HG02981 (cell line): ENCODE measurements around the gene LIPN.

Source experiments
- ATAC-seq: cut with Tn5 transposase; IDR thresholded peaks from one replicate; pipeline ENCODE4 v1.9.1; 2021; ENCODE audit warnings: mild to moderate bottlenecking, moderate library complexity; ENCODE audit not compliant: unreplicated experiment

LIPN gene

DNA sequence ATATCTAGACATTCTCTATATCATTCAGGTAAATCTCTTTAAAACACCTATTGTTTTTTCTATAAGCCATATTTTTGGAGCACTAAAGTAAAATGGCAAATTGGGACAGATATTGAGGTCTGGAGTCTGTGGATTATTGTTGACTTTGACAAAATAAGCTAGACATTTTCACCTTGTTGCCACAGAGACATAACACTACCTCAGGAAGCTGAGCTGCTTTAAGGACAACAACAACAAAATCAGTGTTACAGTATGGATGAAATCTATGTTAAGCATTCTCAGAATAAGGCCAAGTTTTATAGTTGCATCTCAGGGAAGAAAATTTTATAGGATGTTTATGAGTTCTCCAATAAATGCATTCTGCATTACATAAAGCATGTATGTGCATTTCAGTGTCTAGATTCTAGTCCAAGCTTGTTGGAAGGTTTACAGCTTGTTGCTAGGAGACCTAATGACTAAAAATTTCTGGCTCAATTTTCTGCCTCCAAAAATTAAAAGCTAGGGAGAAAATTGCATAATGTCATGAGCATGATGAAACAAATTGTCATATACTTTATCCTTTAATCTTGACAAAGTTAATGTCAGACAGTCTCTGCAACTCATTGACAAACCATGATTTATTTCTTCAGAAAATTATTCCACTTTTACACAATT, 61.1 kb downstream of the LIPN start:
- no peak for ATAC-seq

GRCh38 chr10:88826388-88826787, 66.6 kb downstream of the LIPN start:
- no peak for ATAC-seq

DNA sequence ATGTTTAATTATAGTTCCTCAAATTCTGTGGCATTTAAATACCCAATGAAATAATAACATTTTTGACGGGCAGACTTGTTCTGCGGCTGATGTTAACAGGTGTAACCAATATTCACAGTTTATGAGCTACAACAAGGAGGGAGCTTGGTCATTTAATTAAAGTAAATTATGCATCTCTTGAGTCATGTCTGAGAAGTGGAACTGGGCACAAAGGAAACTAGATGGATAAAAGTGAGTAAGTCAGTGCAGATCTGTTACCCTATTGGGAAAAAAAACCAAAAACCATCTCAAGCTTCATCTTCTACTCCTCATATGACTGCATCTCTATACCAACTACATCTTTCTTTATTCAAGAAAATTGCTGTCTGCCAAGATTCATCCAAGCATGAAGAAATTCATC, 67.9 kb downstream of the LIPN start:
- ATAC-seq: no peak

DNA sequence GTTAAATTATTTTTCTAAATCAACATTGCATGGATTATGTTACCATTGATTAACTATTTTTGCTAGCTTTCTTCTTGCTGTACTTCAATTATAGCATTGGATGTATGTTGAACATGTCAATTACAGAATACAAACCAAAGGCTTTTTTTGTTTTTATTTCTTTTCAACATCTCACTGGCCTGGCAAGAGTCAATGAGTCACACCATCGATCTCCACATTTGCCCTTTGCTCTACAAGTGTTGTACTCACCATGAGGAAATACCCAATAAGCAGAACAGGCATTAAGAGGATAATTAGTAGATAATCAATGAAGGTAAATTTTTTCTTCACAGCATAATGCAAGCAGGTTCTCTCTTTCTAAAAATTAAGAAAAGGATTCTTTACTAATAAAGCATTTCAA, 68.5 kb downstream of the LIPN start:
- no peak for ATAC-seq
